SK-N-SH (cell line): Measurements from ENCODE around the gene THSD7A. TPM values are rescaled to one million over a fixed set of nuclear protein-coding genes. Genes with fewer than 3 reads are reported as not detected.

Source experiments
- CTCF ChIA-PET: fragments of 300-600, 350-600 bp; formaldehyde crosslinking; extraction: SDS; loops from one replicate; lab custom pipeline; 2021; lab: Yijun Ruan, JAX
- POLR2A ChIA-PET: fragments of 350-600 bp; sonication (Branson Sonifier 250); formaldehyde crosslinking; extraction: SDS; loops from one replicate; lab custom pipeline; 2020; ENCODE audit warnings: antibody characterized with exemption, inconsistent platforms; lab: Yijun Ruan, JAX
- DNase-seq: peaks from one replicate; pipeline ENCODE4 v3.0.0; 2012
- H2AFZ ChIP-seq: fragments of 200-600 bp; sonication (generic); 2 replicates; pipeline ENCODE4 v1.8.1; 2016; ENCODE audit warnings: antibody characterized with exemption, mild to moderate bottlenecking, low read depth
- H3F3A ChIP-seq: fragments of 200-600 bp; sonication (generic); replicated peaks from 2 replicates; pipeline ENCODE3; 2016; ENCODE audit warnings: antibody characterized with exemption, mild to moderate bottlenecking; ENCODE audit not compliant: insufficient read depth
- H3K27ac ChIP-seq, 2 experiments: fragments of 200-500 bp in 1 of 2; fragments of 200-600 bp in 1 of 2; sonication (Bioruptor generic) in 1 of 2; sonication (generic), shearing (Covaris generic) in 1 of 2; 2 replicates each; pipeline versions ENCODE4 v1.5.1 to v1.6.1; 2014 to 2016; ENCODE audit warnings: low read depth in 2 of 2, inconsistent platforms in 1 of 2, low read length in 1 of 2, mild to moderate bottlenecking in 1 of 2, mixed read lengths in 1 of 2
- H3K27me3 ChIP-seq: fragments of 200-600 bp; sonication (generic), shearing (Covaris generic); 2 replicates; pipeline ENCODE4 v1.6.1; 2016; ENCODE audit warnings: mixed run types; ENCODE audit not compliant: insufficient read depth
- H3K36me3 ChIP-seq, 2 experiments: fragments of 200-500 bp in 1 of 2; fragments of 200-600 bp in 1 of 2; sonication (Bioruptor generic) in 1 of 2; sonication (generic) in 1 of 2; replicated peaks in 1 of 2; 2 replicates each; pipeline versions ENCODE3 to v1.5.1; 2014 to 2016; ENCODE audit warnings: low read length in 1 of 2, mild to moderate bottlenecking in 1 of 2; ENCODE audit not compliant: insufficient read depth in 2 of 2, control insufficient read depth in 1 of 2
- H3K4me1 ChIP-seq, 2 experiments: fragments of 200-500 bp in 1 of 2; fragments of 200-600 bp in 1 of 2; sonication (Bioruptor generic) in 1 of 2; sonication (generic), shearing (Covaris generic) in 1 of 2; 2 replicates each; pipeline versions ENCODE4 v1.5.1 to v1.6.1; 2014 to 2016; ENCODE audit warnings: low read depth in 1 of 2, low read length in 1 of 2, mixed run types in 1 of 2; ENCODE audit not compliant: insufficient read depth in 2 of 2, control insufficient read depth in 1 of 2
- H3K4me2 ChIP-seq: fragments of 200-600 bp; sonication (generic), shearing (Covaris generic); 2 replicates; pipeline ENCODE4 v1.6.1; 2017; ENCODE audit warnings: mixed run types
- H3K4me3 ChIP-seq, 2 experiments: fragments of 200-500 bp in 1 of 2; fragments of 200-600 bp in 1 of 2; sonication (Bioruptor generic) in 1 of 2; sonication (generic), shearing (Covaris generic) in 1 of 2; 2 replicates each; pipeline versions ENCODE4 v1.5.1 to v1.8.1; 2014 to 2016; ENCODE audit warnings: low read depth in 2 of 2, inconsistent platforms in 1 of 2, low read length in 1 of 2, mild to moderate bottlenecking in 1 of 2, mixed read lengths in 1 of 2, moderate library complexity in 1 of 2
- H3K79me2 ChIP-seq: fragments of 200-600 bp; sonication (generic); 2 replicates; pipeline ENCODE4 v1.8.1; 2017; ENCODE audit warnings: mild to moderate bottlenecking; ENCODE audit not compliant: insufficient read depth
- H3K9ac ChIP-seq: fragments of 200-600 bp; sonication (generic); 2 replicates; pipeline ENCODE4 v1.6.1; 2017; ENCODE audit warnings: mixed run types
- H3K9me2 ChIP-seq: fragments of 200-600 bp; sonication (generic); 2 replicates; pipeline ENCODE4 v1.6.1; 2017; ENCODE audit warnings: mixed run types
- H3K9me3 ChIP-seq: fragments of 200-600 bp; sonication (generic); 2 replicates; pipeline ENCODE4 v1.6.1; 2017; ENCODE audit warnings: mixed run types, mild to moderate bottlenecking, moderate library complexity
- H4K20me1 ChIP-seq: fragments of 200-600 bp; sonication (generic); 2 replicates; pipeline ENCODE4 v1.6.1; 2017; ENCODE audit warnings: mild to moderate bottlenecking, mixed run types; ENCODE audit not compliant: insufficient read depth
- CTCF ChIP-seq: fragments of 200-600 bp; sonication (generic); IDR thresholded peaks from 2 replicates; pipeline ENCODE4 v1.6.1; 2017; ENCODE audit warnings: antibody characterized with exemption, mild to moderate bottlenecking, moderate library complexity
- EZH2phosphoT487 ChIP-seq: fragments of 200-600 bp; sonication (generic); IDR thresholded peaks from 2 replicates; pipeline ENCODE4 v1.6.1; 2017; ENCODE audit warnings: low read depth, mixed run types, mild to moderate bottlenecking, antibody characterized with exemption, moderate library complexity, borderline replicate concordance
- GABPA ChIP-seq: IDR thresholded peaks from 2 replicates; pipeline ENCODE4 v1.4.0; 2012; ENCODE audit warnings: low read depth, mild to moderate bottlenecking
- MAX ChIP-seq: IDR thresholded peaks from 2 replicates; pipeline ENCODE4 v1.4.0; 2012; ENCODE audit warnings: low read depth
- MEF2A ChIP-seq: IDR thresholded peaks from 2 replicates; pipeline ENCODE4 v1.4.0; 2012; ENCODE audit warnings: low read depth, borderline replicate concordance
- PBX3 ChIP-seq: IDR thresholded peaks from 2 replicates; pipeline ENCODE4; 2012
- POLR2AphosphoS5 ChIP-seq: IDR thresholded peaks from 2 replicates; pipeline ENCODE4 v1.6.1; 2012; ENCODE audit warnings: low read depth, low read length
- RFX5 ChIP-seq: IDR thresholded peaks from 2 replicates; pipeline ENCODE4 v1.6.1; 2012; ENCODE audit warnings: mild to moderate bottlenecking, improper control_type of control experiment, low read length
- SIN3A ChIP-seq: IDR thresholded peaks from 2 replicates; pipeline ENCODE4 v1.6.1; 2012; ENCODE audit warnings: low read depth, mild to moderate bottlenecking, low read length, moderate library complexity, borderline replicate concordance
- SMC3 ChIP-seq: IDR thresholded peaks from 2 replicates; pipeline ENCODE4 v1.6.1; 2012; ENCODE audit warnings: low read depth, low read length, improper control_type of control experiment
- TAF1 ChIP-seq: IDR thresholded peaks from 2 replicates; pipeline ENCODE4 v1.6.1; 2012; ENCODE audit warnings: low read depth, mild to moderate bottlenecking, low read length, moderate library complexity, borderline replicate concordance
- TCF12 ChIP-seq: IDR thresholded peaks from 2 replicates; pipeline ENCODE4 v1.4.0; 2012
- TEAD4 ChIP-seq: IDR thresholded peaks from 2 replicates; pipeline ENCODE4 v1.4.0; 2012; ENCODE audit warnings: mild to moderate bottlenecking, borderline replicate concordance; ENCODE audit not compliant: insufficient read depth
- USF1 ChIP-seq: IDR thresholded peaks from 2 replicates; pipeline ENCODE4 v1.4.0; 2012; ENCODE audit warnings: low read depth, borderline replicate concordance
- ZBTB33 ChIP-seq: IDR thresholded peaks from 2 replicates; pipeline ENCODE4 v1.4.0; 2012; ENCODE audit warnings: low read depth, borderline replicate concordance
- WGBS: methylation state at CpG from one replicate; pipeline ENCODE4 v1.1.6; 2017; ENCODE audit warnings: low lambda C conversion rate; 5-methylcytosine and 5-hydroxymethylcytosine counted together
- polyA plus RNA-seq, 3 experiments: library from polyadenylated mRNA; depleted of rRNA; stranded (reverse); fragments of >200 nt; gene quantifications; 2 replicates each; pipeline ENCODE4 v1.2.3, GENCODE V29; 2012

The THSD7A gene
- polyA plus RNA-seq, 1 of the 3 experiments (the other 2 are of a cell fraction) = 0.16 TPM

- no peaks in the 10 kb centered on the region for H3K9me3 ChIP-seq
- H2AFZ ChIP-seq = no peak overlapping the region
- peaks cover 0 to 11% of the 10 kb centered on the region in 2 experiments; a peak in 2 of 4 replicates for H3K4me1 ChIP-seq
- no peaks in the 10 kb centered on the region for H4K20me1 ChIP-seq
- WGBS = 56% methylated on average over 4 of the region's 4 CpGs
- H3F3A ChIP-seq = no peaks in the 10 kb centered on the region
- no peaks in the 10 kb centered on the region for H3K79me2 ChIP-seq
- POLR2A ChIA-PET = no interaction called here
- no peak overlapping the region for H3K27ac ChIP-seq
- CTCF ChIA-PET = no interaction called here
- no peak overlapping the region for H3K9ac ChIP-seq
- H3K9me2 ChIP-seq = no peaks in the 10 kb centered on the region
- H3K4me2 ChIP-seq = no peak overlapping the region
- DNase-seq = no peak
- H3K36me3 ChIP-seq = no peaks in the 10 kb centered on the region
- no peaks in the 10 kb centered on the region for H3K27me3 ChIP-seq
- TF ChIP-seq MAX (no peak), TAF1 (no peak), MEF2A (no peak), POLR2AphosphoS5 (no peak), USF1 (no peak), GABPA (no peak), ZBTB33 (no peak), PBX3 (no peak), SIN3A (no peak), TEAD4 (no peak), EZH2phosphoT487 (no peak), TCF12 (no peak), CTCF (no peak), RFX5 (no peak), SMC3 (no peak)
- H3K4me3 ChIP-seq = no peak overlapping the region
These were observed 163.3 kb downstream of the THSD7A start for GRCh38 chr7:11668727-11669126.
